Chondrocyte (in vitro differentiated cells): ENCODE data around the gene CELF5. TPM values are rescaled to one million over a fixed set of nuclear protein-coding genes. Genes with fewer than 3 reads are reported as not detected.

Experiments
- DNase-seq: peaks from one replicate; pipeline ENCODE4 v3.0.0; 2021; ENCODE audit warnings: mixed read lengths, low spot score
- H3K27ac Mint-ChIP-seq: one replicate; pipeline ENCODE4 v1.8.0; 2021; ENCODE audit warnings: mild to moderate bottlenecking, moderate library complexity, mixed read lengths; ENCODE audit not compliant: unreplicated experiment
- H3K27me3 Mint-ChIP-seq: 2 replicates; pipeline ENCODE4 v1.8.0; 2021; ENCODE audit warnings: low read depth, mixed read lengths
- H3K36me3 Mint-ChIP-seq: 2 replicates; pipeline ENCODE4 v1.8.0; 2021; ENCODE audit warnings: low read depth, mixed read lengths
- H3K4me1 Mint-ChIP-seq: 2 replicates; pipeline ENCODE4 v1.8.0; 2021; ENCODE audit warnings: low read depth, mild to moderate bottlenecking, mixed read lengths
- H3K4me3 Mint-ChIP-seq: one replicate; pipeline ENCODE4 v1.8.0; 2021; ENCODE audit warnings: mild to moderate bottlenecking, moderate library complexity, mixed read lengths; ENCODE audit not compliant: unreplicated experiment
- H3K9me3 Mint-ChIP-seq: 2 replicates; pipeline ENCODE4 v1.8.0; 2021; ENCODE audit warnings: low read depth, mixed read lengths
- total RNA-seq: library from RNA; stranded (reverse); gene quantifications from 3 replicates; pipeline ENCODE4 v1.2.1, GENCODE V29; 2021
- TF ChIP-seq, protein P1 (sequence below): fragments of 200-600 bp; sonication (generic); IDR thresholded peaks from 2 replicates; pipeline ENCODE4 v1.5.0; 2021; ENCODE audit warnings: antibody characterized with exemption, mild to moderate bottlenecking, moderate library complexity

The CELF5 gene
- total RNA-seq, 1 donor from 2014 or later = 0.22 TPM

- DNase-seq = no peak
- Mint-ChIP-seq H3K4me3 (no peak overlapping the region), H3K36me3 (no peaks in the 10 kb centered on the region), H3K27ac (no peak overlapping the region), H3K9me3 (no peaks in the 10 kb centered on the region), H3K4me1 (no peaks in the 10 kb centered on the region), H3K27me3 (peaks cover 25% of the 10 kb centered on the region)
- TF ChIP-seq, protein P1, sequence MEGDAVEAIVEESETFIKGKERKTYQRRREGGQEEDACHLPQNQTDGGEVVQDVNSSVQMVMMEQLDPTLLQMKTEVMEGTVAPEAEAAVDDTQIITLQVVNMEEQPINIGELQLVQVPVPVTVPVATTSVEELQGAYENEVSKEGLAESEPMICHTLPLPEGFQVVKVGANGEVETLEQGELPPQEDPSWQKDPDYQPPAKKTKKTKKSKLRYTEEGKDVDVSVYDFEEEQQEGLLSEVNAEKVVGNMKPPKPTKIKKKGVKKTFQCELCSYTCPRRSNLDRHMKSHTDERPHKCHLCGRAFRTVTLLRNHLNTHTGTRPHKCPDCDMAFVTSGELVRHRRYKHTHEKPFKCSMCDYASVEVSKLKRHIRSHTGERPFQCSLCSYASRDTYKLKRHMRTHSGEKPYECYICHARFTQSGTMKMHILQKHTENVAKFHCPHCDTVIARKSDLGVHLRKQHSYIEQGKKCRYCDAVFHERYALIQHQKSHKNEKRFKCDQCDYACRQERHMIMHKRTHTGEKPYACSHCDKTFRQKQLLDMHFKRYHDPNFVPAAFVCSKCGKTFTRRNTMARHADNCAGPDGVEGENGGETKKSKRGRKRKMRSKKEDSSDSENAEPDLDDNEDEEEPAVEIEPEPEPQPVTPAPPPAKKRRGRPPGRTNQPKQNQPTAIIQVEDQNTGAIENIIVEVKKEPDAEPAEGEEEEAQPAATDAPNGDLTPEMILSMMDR = no peak
These were observed 96.4 kb downstream of the CELF5 start for GRCh38 chr19:3320853-3321252.

DNA sequence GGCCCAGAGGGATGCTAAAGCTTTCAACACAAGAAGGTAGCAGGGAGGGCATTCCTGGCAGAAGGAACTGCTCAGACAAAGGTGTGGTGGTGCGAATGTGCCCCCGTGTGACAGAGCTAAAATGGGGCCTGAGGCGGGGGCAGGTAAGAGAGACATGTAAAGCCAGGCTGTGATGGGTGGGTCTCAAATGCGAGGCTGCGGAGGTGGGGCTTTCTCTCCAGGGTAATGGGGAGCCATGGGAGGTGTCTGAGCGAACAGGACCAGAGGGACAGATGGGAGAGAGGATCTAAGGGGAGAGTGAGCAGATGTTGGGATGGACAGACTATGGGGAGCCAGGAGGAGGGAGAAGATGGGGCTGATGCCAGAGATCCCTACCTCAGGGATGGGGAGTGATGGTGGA, 97.2 kb downstream of the CELF5 start:
- Mint-ChIP-seq H3K27me3 (peaks cover 25% of the 10 kb centered on the region), H3K27ac (no peak overlapping the region), H3K4me1 (no peaks in the 10 kb centered on the region), H3K36me3 (no peaks in the 10 kb centered on the region), H3K4me3 (no peak overlapping the region), H3K9me3 (no peaks in the 10 kb centered on the region)
- TF ChIP-seq, protein P1 = no peak
- no peak for DNase-seq

GRCh38 chr19:3322199-3322978, 97.9 kb downstream of the CELF5 start:
- H3K27ac Mint-ChIP-seq = no peak overlapping the region
- no peak for DNase-seq
- H3K27me3 Mint-ChIP-seq = peaks cover 25% of the 10 kb centered on the region
- no peaks in the 10 kb centered on the region for H3K36me3 Mint-ChIP-seq
- no peak overlapping the region for H3K4me3 Mint-ChIP-seq
- peaks cover 3% of the 10 kb centered on the region for H3K4me1 Mint-ChIP-seq
- TF ChIP-seq, protein P1 = no peak
- no peaks in the 10 kb centered on the region for H3K9me3 Mint-ChIP-seq

DNA sequence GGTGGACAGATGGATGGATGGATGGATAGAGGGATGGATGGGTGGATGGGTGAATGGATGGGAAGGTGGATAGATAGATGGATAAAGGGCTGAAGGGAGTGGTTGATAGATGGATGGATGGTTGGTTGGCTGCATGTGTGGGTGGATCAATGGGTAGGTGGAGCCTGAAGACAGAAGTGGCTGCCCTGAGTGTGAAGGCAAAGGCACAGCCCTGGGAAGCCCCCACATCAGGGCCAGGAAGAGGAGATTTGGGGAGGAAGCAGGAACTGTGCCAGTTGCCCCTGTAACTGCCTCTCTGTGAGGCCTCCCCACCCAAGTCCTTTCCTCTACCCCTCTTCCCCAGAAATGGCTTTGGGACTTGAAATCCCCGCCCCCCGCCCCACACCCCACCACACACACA, 98.6 kb downstream of the CELF5 start:
- DNase-seq = no peak
- Mint-ChIP-seq H3K36me3 (no peaks in the 10 kb centered on the region), H3K4me1 (peaks cover 3% of the 10 kb centered on the region), H3K27ac (no peak overlapping the region), H3K4me3 (no peak overlapping the region), H3K9me3 (no peaks in the 10 kb centered on the region), H3K27me3 (peaks cover 25% of the 10 kb centered on the region)
- TF ChIP-seq, protein P1 = no peak

- DNase-seq = no peak
- no peak overlapping the region for H3K4me3 Mint-ChIP-seq
- H3K27me3 Mint-ChIP-seq = peaks cover 25% of the 10 kb centered on the region
- no peaks in the 10 kb centered on the region for H3K9me3 Mint-ChIP-seq
- TF ChIP-seq, protein P1 = no peak
- no peaks in the 10 kb centered on the region for H3K36me3 Mint-ChIP-seq
- H3K27ac Mint-ChIP-seq = no peak overlapping the region
- peaks cover 3% of the 10 kb centered on the region for H3K4me1 Mint-ChIP-seq
These were observed 99.2 kb downstream of the CELF5 start for GRCh38 chr19:3323658-3324057.
